Amniotic epithelial cell (primary cell): ENCODE measurements around the gene STPG1.

Experiments
- DNase-seq: peaks from one replicate; pipeline ENCODE4 v3.0.0-alpha.2; 2010; ENCODE audit warnings: low read depth

The STPG1 gene

DNA sequence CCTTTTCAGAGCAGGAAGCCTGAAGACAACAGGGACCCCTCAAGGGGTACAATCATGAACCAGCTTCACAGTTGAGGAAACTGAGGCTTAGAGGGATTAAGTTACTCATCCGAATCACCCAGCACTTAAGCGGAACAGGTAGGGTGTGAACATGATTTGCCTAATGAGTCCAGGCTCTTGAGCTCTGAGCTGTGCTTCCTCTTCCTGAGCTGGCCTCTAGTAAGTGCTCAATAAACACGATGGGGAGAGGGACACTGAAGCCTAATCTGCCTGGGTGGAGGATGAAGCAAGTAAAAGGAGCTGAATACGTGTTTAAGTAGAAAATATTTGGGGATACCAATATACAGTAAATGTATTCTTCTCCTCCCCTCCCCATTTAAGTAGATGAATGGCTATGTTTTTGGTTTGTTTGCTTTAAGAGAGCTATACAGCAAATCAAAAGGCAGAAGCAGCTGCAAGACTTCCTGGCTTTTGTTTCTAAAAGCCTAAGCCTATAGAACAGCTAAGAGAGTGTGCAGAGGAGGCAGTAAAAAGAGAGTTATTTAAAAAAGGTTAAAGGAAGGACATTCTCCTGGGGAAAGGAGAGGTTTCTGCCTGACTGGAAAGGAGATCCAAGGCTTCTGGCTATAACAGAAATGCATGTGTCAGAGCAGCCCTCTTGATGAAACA, 20.5 kb downstream of the STPG1 start:
- no peak for DNase-seq

DNA sequence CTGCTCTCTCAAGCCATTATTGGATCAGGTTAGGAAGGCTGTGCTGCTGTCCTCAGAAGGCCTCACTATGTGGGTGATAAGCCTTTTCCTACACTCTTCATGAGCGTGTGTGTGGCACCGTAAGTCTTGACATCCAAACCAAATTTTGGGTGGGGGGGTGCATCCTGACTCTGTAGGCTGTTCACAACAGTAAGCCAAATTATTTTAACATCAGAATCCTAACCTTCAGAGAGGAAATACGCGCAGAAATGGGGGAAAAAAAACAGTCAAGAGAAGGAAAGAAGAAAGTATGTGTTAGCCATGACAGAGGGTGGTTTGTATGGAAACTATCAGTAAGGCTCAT, 21.0 kb downstream of the STPG1 start:
- no peak for DNase-seq

DNA sequence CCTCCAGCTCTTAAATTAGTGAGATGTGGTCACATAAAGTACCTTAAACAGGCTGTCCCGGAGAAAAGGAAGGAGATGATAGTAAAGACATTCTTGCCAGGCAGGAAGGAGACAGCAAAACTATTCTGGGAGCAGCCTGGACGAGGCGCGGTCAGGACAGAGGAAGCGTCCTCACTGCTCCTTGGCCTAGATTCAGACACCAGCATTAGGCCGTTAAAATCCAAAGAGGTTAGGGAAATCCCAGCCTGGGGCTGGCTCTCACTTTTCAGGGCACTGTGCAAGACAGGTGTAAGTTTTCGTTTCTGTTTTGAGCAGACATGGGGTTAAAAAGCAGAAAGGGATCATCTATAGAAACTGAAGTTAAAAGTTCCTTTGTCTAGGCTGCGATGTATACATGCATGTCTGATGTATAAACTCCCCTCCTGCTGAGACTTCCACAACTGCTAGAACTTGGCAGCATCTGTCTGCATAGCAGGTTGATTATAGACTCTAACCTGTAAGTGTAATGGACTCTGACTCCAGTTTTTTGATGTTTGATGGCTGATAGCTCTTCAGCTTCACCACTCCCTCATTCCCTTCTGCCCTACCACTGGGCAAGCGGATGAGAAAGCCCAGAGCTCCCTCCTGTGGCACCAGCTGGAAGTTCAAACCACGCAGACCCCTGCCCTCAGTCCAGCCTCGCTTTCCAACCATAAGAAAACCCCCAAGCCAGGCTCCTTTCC, 21.5 kb downstream of the STPG1 start:
- peak; percentile 65 for DNase-seq

DNA sequence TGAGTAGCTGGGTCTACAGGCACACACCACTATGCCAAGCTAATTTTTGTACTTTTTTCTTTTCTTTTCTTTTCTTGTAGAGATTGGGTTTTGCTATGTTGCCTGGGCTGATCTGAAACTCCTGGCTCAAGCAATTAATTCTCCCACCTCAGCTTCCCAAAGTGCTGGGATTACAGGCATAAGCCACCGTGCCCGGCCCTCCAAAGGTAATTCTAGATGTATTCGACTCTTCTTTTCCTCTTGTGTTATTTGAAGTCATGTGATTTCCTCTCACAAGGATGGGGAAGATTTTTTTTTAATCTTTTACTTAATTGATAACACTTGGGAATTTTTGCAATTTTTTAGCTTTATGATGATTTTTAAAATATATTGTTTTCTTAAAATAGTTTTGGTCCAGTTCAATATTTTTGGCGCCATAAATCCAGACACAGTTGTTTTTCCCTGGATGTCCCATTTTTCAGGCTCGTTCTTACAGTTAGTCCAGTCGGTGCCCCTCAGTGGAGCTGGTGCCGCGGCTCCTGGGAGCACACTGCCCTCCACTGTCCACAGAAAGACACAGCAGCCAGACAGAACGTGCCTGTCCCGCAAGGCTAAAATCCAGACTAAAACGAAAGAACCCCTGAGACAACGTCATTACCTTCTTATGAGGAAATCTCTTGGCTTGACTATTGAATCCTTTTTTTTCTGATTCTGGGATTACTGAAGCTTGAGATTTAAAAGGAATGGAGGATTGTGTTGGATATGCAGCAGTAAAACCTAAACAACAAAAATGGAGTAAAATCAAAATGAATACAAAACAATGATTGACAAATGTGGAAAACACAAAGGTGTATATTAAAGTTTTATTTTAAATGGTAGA, 22.4 kb downstream of the STPG1 start:
- peak; percentile 81 for DNase-seq

DNA sequence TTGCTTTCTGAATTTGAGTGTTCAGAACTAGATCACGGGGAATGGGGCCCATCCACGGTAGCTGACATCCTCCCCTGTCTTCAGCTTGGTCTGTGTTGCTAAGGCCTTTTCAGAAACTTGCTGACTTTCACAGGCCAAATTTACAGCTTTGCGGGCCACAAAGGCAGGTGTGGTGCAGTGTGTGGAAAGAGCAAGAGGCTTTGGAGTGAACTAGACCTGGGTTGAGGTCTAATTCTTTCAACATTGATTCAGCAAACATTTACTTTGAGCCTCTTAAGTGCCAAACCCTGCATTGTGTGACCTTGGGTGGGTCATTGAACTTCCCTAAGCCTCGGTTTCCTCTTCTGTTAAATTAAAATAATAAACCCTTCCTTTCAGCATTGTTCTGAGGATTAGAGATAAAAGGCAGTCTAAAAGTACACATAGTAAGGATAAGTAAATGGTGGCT, 24.3 kb downstream of the STPG1 start:
- DNase-seq, result no peak

DNA sequence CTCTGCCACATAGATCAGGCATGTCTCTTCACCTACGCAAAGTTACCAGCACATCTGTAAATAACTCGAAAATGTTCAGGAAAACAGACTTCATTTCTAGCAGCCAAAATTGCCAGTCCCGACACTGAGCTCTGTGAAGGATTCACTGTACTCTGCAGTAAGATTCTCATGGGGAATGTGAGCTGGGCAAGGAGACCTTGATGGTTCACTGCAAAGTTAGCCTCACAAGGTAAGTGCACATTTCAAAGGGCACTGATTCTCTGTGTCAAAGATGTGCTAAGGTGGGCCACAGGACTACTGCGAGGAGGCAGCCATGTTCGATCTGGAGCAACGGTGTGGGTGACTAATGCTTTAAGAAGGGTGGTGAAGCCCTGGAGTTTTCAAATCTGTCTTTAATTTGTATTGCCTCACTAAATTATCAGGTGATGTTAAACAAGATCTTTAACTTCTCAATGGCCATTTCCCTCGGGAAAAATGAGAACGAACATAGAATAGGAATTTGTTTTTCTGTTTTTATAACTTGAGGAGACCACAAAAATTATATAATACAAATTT, 25.2 kb downstream of the STPG1 start:
- no peak for DNase-seq

- DNase-seq, result no peak
These were observed 25.9 kb downstream of the STPG1 start for GRCh38 chr1:24387636-24388175.

GRCh38 chr1:24386931-24387330, 26.7 kb downstream of the STPG1 start:
- DNase-seq, result no peak

DNA sequence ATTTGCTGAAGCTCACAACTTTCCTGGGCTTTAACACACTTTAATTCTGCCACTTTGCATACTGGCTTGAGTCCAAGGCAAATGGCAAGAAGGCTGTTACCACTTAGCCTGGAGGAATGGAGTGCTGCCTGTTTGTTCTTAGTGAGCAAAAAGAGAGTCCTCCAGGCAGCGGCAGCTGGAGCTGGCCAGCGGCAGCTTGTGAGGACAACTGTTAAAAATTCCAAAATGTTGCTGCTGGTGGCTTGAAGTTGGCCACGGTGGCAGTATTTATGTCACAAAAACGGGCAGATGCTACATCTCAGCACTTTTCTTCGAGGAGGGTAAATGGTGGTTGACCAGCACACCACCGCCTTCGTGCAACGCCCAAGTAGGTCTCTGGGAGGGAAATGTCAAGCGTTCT, 27.3 kb downstream of the STPG1 start:
- DNase-seq, result no peak

DNA sequence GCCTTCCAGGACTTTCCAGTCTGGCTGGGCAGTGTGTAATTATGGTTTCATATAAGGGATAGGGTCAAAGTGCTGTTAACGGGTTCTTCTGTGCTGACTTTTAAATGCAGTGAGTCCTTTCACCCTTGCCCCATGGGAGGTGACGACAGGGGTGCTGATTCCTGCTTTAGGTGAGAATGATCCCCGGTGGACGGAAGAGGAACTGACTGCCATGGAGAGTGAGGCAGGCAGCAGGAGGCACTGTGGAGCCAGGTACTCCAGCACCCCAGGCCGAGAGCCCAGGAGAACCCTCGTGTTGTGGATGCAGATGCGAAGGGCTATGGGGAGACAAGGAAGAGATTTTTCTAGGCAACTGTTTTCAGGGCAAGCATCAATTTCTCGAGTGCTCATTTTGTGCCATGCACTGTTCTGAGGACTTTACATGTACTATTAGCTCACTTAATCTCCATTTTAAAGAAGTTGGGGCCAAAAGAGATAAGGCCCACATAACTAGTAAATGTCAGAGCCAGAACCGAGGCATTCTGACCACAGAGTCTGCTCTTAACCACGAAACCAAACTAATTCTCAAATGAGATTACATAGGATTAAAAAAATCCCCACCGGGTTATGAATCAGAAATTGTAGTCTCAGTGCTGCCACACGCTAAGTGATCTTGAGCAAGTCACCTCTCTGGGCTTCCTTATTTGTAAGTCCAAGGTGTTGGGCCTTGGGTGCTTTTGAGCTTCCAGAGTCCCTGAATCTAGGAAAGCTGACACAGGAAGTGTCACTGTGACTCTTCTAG, 28.2 kb downstream of the STPG1 start:
- peak; percentile 86 for DNase-seq

GRCh38 chr1:24384251-24385090, 29.1 kb downstream of the STPG1 start:
- DNase-seq, result peak; percentile 74

DNA sequence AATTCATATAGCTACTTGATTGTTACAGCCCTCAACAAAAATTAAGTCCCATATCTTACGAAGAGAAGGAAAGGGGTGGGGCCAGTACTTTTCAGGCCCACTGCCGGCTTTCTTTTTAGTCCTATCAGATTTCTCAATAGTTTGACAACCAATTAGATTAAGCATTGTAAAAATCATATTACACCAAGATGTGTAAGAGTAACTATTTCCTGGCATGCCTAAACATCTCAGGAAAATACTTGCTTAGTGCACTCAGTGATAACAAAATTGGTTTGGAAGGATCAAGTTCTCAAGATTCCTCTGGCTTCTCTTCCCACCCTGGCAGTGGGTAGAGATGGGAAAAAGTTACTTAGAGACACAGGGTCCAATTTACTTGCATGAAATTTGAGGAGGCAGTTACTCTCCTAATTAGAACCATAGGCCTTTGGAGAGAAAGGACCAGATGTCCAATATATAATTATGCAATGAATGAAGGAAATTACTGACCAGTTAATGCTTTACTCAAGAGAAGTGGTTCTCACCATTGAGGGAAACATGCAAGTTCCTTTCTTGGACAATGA, 30.1 kb downstream of the STPG1 start:
- DNase-seq, result no peak

DNA sequence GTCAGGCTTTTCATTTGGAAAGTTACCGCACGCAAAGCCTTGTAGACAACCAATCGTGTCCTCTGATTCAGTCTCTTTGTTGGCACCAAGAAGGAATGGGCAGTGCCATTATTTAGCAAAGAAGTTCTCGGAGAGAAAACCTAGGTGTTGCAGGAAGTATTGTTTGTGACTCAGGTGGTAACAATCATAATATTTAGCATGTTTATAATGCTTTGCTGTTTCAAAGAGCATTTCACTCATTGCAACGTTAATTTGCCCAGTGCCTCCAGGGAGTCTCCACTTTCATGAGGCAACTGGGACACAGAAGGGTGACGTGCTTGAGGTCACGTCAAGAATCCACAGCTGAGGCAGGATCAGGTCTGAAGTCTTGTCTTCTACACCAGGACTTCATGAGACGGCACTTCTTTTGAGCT, 31.4 kb downstream of the STPG1 start:
- DNase-seq, result no peak

DNA sequence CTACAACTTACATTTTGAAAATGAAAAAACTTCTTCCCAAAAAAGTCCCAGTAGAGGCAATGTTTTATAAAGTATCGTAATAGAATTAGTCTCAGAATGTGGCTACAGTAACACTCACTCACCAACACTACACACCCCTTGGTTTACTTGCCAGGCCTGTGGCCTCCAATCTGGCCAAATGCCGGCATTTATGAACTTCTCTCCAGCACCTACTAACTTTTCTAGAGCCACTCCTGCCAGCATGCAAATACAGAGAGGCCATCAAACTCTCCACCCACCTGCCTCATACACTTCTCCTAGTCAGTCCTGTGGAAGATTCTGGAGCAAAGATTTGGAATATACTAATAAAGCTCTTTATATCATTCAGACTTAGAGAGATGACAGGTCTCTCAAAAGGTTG, 32.3 kb downstream of the STPG1 start:
- no peak for DNase-seq

DNA sequence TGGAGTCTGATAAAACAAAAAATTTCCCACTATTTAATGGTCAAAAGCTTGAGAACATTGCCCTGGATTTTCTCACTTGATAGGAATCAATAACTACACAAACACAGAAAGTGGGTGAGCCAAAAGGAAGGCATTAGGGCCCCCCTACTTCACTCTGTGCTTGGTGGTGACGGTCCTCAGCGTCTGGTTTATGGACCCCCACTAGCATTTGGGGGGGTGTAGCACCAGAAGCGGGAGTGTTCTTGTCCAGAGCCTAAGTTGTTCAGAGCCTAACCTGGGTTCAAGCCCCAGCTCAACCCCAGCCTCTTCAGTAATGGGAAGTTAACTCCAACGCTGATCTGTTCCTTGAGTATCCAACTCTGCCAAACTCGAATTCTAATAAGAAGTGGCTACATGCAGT, 33.1 kb downstream of the STPG1 start:
- no peak for DNase-seq

GRCh38 chr1:24379733-24380315, 33.8 kb downstream of the STPG1 start:
- DNase-seq, result peak; percentile 80

DNA sequence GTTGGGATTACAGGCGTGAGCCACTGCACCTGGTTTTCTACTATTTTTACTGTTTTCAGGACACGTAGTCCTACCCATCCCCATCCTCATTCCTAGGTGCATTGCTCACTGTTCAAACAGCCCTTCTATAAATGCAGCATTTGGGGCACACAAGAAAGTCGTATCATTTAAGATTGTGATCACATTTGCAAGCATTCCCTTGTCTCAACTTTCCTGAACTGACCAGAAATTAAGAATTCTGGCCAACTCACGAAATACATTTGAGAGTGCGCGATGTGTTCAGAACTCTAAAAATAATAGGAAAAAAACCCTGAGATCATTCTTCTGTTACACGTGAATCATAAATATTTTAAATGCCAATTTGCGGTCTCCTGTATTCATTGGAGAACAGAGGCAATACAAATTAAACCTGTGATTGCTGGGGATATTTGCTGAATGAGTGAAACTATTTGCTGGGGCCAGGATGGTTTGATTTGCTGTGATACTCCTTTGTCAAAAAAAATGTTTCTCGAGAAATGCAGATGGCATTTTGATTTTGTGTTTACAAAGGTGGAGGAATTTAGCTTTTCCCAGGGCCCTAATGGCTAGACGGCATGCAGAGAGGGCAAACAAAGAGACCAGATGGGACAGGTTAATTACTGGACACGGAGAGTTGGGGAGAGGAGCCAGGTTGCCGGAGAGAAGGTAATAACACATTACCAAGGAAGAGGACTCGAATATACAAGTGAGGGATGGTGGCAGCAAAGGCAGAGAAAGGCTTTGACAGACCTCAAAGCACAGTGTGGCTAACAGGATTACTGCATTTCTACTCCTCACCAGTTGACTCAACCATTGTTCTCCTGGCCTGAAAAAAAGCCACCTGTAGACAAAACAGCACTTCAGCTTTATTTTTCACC, 38.4 kb downstream of the STPG1 start:
- DNase-seq, result no peak

DNA sequence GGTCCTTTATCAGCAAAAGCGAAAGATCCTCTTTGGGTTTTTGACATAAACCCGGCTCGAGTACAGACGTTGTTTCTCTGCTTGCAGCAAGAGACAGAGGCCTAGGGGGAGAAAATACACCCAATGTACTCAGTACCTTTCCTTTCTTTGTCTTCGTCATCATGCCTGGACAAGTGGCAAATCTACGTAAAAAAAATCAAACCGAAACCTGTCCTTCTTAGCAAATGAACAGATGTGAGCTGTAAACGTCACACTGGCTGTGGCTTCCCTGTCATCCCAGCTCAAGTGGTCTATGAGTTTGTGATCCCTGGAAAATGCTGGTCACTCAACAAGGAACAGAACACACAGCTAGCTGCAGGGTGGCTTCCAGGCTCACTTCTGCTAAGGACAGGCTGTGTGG, 39.9 kb downstream of the STPG1 start:
- DNase-seq, result no peak

DNA sequence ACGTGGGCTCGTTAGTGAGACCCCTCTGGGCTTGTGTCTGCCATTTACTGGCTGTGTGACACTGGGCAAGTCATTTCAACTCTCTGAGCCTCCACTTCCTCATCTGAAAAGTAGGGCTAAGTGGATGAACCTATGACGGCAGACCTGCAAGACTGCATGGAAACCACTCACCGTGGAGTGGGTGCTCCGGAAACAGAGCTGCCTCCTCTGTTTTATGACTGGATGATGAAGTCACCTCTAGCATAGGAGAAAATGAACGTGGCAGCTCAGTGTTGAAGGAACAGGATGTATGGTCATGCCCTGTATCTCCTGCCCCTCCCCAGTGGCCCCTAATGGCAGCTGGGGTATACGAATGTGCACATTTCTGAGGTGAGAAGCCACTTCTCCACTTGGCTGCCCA, 40.5 kb downstream of the STPG1 start:
- no peak for DNase-seq
